ENCODE results near the gene TRIM54.
"Not testable (repeated sequence)": the region's sequence is repeated elsewhere in the genome, so short reads cannot be mapped to it uniquely, and the experiment has no call there.

Gene TRIM54

DNA sequence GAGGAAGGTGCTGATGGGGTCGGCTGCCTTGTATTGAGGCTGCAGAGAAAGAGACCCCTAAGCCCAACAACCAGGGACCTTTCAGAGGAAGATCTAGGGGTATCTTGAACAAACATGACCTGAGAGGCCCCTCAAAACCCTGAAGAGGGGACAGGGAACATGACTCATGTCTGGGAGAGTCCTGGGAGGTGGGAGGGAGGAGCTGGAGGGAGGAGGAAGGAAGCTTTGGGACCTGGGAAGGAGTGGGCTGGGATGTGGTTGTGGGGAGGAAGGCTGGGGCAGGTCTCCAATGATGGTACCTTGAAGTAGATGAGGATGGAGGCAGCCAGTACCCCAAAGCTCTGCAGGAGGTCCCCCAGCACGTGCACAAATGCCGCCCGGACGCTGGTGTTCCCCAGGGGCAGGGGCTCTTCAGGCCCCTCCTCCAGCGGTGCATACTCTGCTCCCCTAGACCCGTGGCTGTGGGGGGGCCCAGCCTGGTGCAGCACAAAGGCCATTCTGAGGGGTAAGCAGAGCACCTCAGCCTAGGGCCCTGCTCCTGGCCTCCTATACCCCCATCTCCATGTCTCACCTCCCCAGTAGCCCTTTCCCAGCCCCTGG, 25.3 kb upstream of the TRIM54 start:
- DNase-seq (ENCODE audit: low read depth in 1 of 2, low spot score in 1 of 2) = no peak

DNA sequence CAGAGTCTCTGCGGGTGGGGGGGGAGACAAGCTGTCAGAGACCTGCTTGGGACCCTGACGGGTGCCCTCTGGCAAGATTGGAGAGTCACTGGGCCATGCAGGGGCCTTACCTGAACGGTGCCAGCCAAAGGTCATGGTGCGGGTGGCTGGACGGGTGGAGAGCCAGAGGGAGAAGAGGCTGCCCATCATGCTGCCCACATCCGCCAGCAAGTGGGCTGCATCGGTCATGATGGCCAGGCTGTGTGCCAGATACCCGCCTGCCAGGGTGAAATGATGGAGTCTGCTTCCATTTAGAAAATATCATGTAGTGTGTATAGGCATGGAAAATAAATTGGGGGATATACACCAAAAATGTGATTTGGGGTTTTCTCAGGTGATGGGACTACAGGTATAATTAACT, 24.2 kb upstream of the TRIM54 start:
- no peak for DNase-seq (ENCODE audit: low read depth in 1 of 2, low spot score in 1 of 2)

DNA sequence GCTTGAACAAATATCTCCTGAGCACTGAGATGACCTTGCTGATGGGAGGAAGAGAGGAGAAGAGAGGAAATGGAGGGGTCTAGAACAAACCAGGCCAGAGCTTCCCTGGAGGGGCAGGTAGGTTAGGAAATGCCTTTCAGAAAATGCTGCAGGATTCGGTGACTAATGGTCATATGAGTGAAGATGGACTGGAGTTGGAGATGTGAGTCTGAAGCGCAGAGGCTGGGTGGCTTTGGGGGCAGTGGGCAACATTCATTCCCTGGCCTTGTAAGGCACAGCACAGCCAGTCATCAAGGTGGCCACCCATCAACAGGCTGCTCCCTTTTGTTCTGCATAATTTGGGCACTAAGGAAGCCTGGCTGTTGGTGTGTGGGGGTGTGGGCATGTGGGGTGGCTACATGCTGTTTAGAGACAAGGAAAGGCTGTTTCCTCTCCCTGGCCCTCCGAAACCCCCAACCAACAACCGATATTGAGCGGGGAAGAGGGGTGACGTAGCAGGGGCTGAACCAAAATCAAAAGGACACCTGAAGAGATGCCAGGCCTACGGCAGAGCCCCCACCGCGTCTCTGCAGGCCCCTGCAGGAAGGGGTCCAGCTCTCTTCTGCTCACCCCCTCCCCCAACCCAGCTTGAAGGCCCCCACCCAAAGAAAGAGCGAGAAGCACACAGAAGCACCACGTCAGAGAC, 20.8 kb upstream of the TRIM54 start:
- DNase-seq (ENCODE audit: low read depth in 1 of 2, low spot score in 1 of 2) = no peak

DNA sequence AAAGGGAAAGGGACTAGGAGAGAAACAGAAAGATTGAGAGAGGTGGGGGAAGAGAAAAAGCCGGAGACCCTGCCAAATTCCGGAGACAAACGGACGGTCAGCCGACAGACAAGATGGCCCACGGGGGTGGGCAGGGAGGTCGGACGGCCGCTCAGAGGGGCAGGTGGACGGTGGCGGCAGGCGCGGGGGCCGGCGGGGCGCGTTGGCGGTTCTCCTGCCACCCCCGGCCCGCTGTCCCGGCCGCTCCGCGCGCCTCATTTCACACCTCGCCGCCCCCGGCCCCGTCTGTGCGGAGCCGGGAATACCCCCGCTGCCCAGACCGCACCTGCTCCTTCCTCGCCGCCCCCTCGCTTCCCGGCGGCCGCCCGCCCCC, 20.3 kb upstream of the TRIM54 start:
- no peak for DNase-seq (ENCODE audit: low read depth in 1 of 2, low spot score in 1 of 2)

DNA sequence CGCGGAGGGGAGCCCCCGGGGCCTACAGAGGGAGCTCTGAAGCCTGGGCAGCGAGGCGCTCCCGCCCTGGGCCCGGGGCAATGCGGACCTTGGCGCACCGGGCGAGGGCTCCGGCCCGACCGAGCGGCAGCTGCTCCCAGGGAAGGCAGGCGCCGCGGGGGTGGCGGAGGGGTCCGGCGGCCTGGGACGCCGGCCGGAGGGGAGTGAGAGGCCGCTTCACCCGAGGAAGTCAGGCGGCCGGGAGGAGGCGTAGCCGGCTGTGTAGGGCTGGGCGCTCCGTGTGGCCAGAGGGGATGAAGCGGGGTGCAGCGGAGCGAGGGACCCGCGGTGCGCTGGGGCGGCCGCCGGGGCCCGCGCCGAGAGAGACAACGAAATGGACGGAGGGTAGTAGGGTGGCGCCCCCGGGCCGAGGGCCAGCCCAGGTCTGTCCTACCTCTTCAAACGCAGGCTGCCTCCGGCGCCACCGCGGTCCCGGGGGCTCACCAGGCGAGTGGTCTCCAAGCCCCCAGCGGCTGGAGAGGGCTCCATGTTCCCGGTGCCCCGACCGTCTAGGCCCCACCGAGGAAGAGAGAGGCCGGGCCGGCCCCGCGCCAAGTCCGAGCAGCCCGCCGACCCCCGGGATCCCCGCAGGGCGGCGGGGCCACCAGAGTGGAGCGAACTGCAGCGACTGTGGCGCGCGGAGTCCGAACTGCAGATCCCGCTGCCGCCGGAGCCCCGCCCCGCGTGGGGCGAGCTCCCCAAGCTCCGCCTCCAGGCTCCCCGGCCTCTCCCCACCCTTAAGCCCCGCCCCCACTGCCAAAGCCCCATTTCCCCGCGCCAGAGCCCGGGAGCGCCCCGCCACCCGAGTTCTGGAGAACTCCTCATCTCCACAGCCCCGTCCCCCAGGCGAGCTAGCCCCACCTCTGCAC, 19.6 kb upstream of the TRIM54 start, which contains the start of gene SLC30A3:
TSS of gene SLC30A3 (minus strand) at position 669 of the 908 bp plus-strand sequence. CDS start at position 528, 141 bp downstream.
- peak; percentile 33 to 51 for DNase-seq (ENCODE audit: low read depth in 1 of 2, low spot score in 1 of 2)

DNA sequence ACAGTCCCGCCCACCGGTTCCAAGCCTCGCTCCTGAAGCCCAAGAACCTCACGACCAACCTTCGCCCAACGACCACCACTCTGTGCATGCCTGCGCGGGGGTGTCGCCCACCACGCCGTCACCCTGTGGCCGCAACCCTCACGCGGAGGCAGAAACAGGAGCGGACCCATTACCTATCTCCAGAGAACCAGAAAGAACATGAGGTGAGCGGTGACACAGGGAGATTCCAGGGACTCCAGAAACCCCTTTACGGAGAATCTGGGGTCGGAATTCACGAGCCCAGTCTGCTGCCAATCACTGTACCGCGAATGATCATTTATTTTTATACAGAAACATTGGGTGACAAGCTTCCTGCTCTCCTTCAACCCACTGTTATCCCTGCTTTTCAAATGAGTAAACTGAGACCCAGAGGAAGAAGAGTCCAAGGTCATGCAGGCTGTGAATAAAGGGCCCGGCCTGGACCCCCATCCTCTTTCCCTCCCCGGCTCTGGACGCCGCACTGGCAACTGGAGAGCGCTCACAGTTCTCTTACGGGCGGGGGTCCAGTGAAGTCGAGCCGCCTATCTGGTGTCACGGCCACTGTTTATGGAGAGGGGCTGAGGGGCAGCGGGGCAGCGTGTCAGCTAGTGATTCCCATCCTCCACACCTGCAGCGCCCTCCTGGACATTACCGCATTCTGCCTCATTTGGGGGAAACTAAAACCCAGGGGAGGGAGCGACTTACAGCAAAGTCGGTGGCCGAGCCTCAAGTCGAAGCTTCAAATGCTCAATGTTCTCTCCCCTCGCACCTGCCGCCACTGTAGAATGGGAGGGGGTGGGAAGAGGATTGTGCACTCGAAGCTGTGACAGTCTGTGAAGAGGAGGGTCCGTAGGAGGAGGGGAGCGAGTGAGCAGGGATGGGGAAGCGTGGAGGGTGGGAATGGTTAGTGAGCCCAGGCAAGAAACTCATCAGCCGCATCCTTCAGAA, 18.7 kb upstream of the TRIM54 start:
- DNase-seq (ENCODE audit: low read depth in 1 of 2, low spot score in 1 of 2) = no peak

DNA sequence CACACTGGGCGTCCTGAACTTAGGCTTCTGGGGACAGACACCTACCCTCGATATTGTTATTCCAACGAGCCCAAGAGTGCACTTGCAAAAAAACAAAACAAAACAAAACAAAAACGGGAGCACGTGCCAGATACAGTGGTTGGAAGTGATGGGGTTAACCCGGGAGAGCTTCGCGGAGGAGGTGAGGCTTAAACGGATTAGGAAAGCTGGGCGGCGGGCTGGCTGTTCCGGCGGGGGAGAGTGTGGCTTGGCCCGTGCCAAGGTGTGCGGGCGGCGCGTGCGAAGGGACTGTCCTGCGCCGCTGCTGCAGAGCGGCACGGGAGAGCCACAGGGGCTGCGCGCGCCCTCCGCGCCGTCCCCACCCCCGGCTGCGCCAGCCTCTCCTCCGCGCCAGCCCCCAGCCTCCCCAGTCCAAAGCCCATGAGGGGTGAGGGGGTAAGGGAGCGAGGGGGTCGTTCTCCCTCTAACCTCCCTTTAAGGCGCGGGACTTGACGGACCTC, 17.9 kb upstream of the TRIM54 start:
- DNase-seq (ENCODE audit: low read depth in 1 of 2, low spot score in 1 of 2) = no peak

DNA sequence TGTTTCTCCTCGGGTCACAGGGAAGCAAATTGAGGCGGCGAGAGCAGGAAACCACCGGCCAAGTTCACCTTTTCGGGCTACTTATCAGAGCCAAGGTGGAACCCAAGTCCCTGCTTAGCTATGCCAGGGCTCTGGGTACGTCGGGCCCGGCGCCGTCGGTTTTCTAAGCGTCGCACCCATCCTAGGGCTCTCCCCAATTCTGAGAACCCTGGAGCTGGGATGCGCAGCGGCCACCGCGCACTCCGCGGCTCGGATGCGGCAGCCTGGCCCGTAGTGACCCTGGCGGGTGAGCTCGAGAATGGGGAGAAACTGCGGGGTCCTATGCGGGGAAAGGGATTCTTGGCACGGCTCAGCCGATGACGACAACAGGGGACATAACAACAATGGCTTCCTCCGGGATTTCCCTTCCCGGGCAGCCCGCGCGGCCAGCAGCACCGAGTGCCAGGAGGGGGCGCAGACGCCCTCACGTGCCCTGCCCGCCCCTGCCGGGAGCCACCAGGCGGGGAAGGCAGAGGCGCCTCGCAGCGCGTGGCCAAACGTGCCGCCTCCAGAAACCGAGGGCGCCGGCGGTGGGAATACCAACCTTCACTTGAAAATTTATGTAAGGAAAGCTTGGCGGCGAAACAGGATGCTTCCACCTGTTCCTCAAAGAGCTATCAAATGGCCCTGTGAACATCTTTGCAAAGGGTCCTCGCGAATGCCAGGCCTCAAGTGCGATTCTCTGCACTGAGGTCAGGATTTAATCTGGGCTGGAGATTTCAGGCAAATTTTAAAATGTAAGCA, 17.3 kb upstream of the TRIM54 start:
- DNase-seq (ENCODE audit: low read depth in 1 of 2, low spot score in 1 of 2) = peak in 1 of 2 donors; percentile 47

DNA sequence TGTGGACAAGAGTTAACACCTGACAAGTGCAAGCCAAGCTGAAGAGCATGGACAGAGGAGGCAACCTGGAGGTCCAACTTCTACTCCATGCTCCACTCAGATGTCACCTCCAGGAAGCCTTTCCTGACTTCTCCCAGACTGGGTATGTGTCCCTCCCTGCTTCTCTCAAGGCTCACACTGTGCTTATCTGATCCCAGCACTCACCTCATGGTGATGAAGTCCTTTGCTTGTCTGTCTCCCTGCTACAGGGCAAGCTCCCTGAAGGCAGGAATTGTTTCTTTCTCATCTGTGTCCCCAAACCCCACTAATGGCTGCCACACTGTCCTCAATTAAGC, 16.7 kb upstream of the TRIM54 start:
- DNase-seq (ENCODE audit: low read depth in 1 of 2, low spot score in 1 of 2) = no peak

DNA sequence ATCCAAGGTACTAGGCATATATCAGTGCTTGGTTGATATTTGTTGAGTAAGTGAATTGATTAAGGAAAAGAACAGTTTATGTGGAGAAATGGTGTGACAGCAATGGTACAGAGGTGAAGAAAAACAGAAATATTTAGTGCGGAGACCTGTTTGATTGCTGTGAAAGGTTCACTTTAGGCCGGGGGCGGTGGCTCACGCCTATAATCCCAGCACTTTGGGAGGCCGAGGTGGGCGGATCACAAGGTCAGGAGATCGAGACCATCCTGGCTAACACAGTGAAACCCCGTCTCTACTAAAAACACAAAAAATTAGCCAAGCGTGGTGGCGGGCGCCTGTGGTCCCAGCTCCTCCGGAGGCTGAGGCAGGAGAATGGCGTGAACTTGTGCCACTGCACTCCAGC, 13.9 kb upstream of the TRIM54 start:
- DNase-seq (ENCODE audit: low read depth in 1 of 2, low spot score in 1 of 2) = not testable (repeated sequence)

DNA sequence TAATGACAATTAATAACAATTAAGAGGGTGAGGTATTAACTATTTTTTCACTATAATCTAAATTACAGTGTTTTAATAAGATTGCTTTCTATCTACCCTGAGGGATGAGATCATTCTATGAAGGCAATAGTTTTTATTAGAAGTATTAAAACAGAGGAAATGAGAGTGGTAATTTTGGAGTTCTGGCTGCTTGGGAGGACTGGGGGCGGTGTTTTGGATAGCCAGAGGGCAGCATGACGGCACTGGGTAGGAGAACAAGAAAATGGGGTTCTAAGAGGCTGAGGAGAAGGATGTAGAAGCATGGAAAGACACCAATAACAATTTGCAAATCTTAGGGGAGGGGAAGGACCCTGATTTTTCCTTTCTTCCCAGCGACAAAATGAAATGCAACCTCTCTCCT, 12.1 kb upstream of the TRIM54 start:
- no peak for DNase-seq (ENCODE audit: low read depth in 1 of 2, low spot score in 1 of 2)

DNA sequence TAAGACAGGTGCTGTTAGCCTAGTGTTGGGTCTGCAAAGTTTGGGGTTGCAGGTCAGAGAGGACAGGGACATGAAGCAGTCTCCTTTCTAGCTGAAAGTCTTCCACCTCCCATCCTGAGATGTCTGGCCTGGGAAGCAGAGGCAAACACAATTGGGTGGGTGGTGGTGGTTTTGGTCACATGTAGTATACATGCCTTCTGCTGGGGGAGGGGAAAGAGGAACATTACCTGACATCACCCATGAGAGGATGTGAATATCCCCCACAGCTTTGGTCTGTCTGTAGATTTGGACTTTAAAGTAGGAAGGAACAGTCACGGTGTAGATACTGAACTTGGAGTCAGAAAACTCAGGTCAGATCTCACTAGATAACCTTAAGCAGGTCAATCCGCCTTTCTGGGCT, 11.6 kb upstream of the TRIM54 start:
- DNase-seq (ENCODE audit: low read depth in 1 of 2, low spot score in 1 of 2) = no peak

DNA sequence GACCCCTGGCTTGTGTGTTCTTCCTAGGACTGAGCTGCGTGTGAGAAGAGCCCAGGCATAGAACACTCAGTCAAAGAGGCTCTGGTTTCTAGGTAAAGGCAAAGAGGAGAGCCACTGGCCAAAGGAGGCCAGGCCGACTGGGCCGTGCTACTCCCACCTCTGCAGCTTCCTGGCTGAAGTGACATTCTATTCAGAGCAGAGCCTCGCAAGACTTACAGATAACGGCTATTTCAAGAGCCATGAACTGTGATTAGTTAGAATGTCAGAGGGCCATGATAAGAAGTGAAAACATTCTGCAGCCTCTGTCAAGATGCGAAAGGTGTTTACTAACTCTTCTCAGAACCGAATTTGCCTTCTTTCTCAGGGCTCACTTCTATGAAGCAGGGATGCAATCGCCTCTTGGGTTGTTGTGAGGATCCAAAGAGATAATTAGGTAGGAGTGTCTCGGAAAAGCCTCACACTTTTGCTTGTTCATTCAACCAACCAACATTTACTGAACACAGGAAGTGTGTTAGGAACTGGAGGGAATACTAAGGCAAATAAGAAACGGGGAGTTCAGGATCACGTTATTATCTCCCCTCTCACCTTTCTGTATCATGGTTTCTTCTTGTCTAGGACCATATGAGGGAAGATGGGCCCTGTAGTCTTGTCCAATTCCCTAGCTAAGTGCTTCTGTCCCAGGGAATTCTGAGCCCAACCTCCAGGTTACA, 10.4 kb upstream of the TRIM54 start:
- no peak for DNase-seq (ENCODE audit: low read depth in 1 of 2, low spot score in 1 of 2)

DNA sequence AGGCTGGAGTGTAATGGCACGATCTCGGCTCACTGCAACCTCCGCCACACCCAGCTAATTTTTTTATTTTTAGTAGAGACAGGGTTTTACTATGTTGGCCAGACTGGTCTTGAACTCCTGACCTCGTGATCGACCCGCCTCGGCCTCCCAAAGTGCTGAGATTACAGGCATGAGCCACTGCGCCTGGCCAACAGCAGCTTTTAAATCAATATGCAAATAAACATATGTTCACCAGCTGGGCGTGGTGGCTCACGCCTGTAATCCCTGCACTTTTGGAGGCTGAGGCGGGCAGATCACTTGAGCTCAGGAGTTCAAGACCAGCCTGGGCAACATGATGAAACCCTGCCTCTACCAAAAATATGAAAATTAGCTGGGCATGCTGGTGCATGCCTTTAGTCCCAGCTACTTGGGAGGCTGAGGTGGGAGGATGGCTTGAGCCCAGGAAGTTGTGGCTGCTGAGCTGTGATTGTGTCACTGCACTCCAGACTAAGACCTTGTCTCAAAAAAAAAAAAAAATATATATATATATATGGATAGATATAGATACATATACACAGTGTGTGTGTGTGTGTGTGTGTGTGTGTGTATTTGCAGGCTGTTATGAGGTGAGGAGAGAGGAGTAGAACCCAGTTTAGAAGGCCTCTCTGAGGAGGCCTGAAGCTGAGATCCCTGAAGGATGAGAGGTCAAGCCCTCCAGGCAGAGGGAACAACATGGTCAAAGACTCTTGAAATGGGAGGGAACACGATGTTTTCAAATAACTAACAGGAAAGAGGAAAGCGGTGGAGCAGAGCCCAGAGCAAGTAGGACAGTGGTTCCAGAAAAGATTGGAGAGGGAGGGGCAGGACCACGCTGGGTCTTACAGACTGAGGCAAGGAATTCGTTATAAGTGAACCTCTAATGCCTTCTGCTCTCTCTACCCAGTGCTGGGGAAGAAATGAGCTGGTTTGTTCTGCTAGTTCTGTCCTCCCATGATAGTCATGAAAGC, 9.4 kb upstream of the TRIM54 start:
- DNase-seq (ENCODE audit: low read depth in 1 of 2, low spot score in 1 of 2) = not testable (repeated sequence)

DNA sequence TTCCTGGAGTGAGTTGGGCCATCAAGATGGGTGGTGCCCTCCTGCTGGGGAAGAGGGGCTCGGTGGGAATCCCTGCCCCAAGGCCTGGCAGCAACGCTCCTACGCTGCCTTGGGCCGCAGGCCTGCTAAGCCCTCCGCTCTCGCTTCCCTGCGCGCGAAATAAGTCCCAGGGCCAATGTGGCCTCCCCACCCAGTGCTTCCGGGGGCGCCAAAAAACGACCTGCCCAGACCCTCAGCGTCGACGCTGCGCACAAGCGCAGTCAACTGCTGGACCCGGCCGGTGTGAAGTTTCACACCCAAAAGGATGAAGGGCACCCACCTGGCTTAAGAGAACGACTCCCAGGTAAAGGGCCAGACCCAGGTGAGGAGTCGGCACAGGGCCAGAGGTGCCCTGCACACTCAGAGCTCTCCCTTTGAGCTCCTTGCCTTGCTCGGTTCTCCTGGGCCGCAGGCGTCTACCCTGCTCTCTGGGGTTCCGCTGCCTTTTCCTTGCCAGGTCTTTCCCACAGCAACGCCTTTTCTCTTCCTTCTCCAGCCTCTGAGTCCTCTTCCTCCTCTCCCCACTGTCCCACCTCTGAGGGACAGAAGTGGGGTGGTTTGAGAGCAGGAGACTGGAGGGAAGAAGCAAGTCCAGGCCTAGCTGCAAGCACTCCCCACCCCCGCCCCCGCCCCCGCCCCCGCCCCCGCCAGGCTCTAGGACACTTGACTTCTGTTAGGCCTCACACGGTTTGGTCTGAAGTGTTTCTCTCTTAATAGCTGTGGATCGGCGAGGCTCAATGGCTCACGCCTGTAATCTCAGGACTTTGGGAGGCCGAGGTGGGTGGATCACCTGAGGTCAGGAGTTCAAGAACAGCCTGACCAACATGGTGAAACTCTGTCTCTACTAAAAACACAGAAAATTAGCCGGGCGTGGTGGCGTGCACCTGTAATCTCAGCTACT, 6.7 kb upstream of the TRIM54 start, which contains the start of gene DNAJC5G:
TSS of gene DNAJC5G (plus strand) at position 223 of the 940 bp plus-strand sequence. CDS start 1,296 bp downstream, outside the sequence.
- no peak for DNase-seq (ENCODE audit: low read depth in 1 of 2, low spot score in 1 of 2)

DNA sequence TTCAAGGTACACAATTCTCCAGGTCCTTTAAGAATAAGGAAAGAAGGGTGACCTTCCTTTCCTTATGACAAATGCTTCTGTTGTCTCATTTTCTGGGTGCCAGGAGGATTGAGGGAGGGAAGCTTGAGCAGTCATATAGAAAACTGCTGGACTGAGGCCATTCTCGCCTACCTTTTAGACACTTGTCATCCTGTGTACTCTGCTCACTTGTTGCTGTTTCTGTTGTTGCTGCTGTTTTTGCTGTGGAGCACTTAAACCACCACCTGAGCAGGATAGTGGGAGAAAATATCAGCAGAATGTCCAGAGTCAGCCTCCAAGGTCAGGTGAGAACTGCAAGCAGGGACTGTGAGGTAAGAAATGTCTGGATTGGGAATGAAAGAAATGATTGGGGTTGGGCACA, 4.2 kb upstream of the TRIM54 start:
- no peak for DNase-seq (ENCODE audit: low read depth in 1 of 2, low spot score in 1 of 2)

DNA sequence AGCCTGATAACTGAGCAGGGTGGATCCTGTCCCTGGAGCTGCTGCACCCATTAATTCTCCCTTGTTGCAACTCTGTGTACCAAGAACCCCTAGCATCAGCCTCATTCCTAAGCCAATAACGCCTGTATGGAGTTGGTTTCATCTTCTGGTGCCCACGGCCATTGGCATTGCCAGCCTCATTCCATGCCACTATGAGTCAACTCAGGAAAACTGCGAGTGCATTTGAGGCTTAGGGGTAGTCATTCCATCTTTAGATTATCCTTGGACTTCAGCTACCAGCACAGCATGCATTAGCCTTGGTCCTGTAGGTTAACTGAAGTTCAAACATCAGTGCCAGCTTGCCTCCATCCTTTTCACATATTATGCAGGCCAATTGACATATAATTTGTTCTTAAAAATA, 1.4 kb upstream of the TRIM54 start:
- DNase-seq (ENCODE audit: low read depth in 1 of 2, low spot score in 1 of 2) = no peak

All from activated T-helper 1 cell treated with anti-CD3 and anti-CD28 coated beads, Interleukin-2, amount 50 U/mL, for 16 hours (primary cell).